Retina (tissue), 1 donor: Measurements from ENCODE around the gene MTNR1B.

Source experiments
- DNase-seq: peaks from one replicate; pipeline ENCODE4 v3.0.0-alpha.2; 2016

MTNR1B gene

GRCh38 chr11:92978271-92979111, 9.0 kb downstream of the MTNR1B start:
- DNase-seq: no peak

DNA sequence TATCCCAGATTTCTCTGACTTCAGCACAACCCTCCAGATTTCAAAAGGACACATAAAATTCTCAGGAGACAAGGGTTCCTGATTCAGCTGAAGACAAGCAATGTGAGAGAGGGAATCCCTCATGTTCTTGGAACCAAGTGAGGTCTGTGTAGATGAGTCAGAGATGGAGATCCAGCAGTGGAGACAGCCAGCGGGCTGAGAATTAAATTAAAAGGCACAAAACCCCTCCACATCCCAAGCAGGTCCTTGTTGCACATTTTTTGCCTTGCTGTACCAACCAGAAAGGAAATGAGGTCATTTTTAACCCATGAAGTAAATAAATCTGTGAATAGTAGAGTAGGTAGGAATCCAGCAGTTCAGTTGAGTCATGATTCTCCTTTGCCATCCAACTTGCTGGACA, 9.7 kb downstream of the MTNR1B start:
- no peak for DNase-seq

DNA sequence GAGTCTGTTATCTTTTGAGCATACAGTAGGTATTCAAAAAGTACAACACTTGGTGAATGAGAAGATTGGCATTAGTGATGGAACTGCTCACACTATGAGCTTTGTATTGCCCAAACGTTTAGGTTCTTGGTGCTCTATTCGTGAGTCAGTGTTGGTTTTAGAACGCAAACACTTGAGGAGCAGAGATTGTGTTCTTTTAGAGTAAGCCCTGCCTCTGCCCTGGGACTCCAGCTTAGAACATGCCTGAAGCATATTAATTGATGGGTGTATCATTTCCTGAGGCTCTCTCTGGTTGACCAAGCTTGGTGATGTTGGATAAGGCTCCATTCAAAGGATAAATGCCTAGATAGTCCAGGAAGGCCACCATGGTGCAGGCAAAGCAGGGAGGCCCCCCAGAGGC, 10.9 kb downstream of the MTNR1B start:
- DNase-seq: no peak

- DNase-seq: no peak
These were observed 12.1 kb downstream of the MTNR1B start for GRCh38 chr11:92981508-92982043.

- DNase-seq: no peak
These were observed 17.1 kb downstream of the MTNR1B start for GRCh38 chr11:92986585-92986984.

- DNase-seq: no peak
These were observed 23.6 kb downstream of the MTNR1B start for GRCh38 chr11:92993004-92993403.

DNA sequence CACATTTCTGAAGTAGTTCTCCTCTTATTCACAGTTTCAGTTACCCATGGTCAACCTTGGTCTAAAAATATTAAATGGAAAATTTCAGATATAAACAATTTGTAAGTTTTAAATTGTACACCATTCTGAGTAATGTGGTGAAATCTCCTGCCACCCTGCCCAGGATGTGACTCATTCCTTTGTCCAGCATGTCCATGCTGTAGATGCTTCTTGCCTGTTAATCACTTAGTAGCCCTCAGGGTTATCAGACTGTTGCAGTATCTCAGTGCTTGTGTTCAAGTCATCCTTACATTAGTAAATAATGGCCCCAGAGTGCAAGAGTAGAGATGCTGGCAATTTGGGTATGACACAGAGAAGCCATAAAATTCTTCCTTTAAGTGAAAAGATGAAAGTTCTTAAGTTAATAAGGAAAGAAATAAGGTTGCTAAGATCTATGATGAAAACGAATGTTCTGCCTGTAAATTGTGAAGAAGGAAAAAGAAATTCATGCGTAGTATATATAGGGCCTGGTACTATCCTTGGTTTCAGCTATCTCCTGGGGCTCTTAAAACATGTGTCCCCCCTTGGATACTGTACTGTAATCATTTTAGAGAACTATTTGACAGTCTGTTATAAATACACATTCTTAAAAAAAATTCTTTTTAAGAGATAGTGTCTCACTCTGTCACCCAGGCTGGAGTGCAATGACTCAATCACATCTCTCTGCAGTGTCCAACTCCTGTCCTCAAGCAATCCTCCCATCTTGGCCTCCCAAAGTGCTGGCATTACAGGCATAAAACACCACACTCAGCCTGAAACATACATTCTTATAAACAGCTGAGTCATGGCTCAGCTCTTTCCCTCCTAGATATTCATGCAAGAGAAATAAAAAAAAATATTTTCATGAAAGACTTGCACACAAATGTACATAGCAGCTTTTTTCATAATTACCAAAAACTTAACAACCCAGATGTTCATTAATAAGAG, 31.3 kb downstream of the MTNR1B start:
- DNase-seq: no peak

DNA sequence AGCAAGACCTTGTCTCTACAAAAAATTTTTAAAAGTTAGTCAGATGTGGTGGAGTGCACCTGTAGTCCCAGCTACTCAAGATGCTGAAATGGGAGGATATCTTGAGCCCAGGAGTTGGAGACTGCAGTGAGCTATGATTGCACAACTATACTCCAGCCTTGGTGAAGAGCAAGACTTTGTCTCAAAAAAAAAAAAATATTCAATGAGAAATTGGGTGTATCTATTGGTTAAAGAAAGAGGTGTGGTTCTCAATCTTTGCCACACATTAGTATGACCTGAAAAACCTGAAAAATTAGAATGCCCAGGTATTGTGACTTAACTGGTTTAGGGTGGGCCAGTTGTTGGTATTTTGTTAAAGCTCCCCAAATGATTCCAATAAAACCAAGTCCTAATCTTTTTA, 32.4 kb downstream of the MTNR1B start:
- DNase-seq: no peak

DNA sequence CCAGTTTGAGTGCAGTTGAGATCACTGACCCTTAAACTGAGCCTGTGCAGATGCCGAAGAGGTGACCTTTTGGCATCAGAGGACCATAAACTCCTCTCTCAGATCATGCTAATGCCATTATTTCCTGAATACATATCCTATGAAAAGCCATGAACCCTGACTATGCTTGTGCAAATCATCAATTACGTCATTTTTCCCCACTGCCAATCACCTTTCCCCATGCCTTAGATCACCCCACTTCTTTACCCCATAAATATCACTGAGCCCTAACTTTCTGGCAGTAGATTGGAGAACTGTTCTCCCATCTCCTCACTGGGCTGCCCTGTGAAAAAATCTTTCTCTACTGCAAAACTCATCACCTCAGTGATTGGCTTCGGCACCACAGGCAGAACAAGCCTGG, 32.9 kb downstream of the MTNR1B start:
- no peak for DNase-seq

- peak; percentile 10 for DNase-seq
These were observed 35.8 kb downstream of the MTNR1B start for GRCh38 chr11:93005239-93005638.

GRCh38 chr11:93013646-93014045, 44.2 kb downstream of the MTNR1B start:
- DNase-seq: no peak

DNA sequence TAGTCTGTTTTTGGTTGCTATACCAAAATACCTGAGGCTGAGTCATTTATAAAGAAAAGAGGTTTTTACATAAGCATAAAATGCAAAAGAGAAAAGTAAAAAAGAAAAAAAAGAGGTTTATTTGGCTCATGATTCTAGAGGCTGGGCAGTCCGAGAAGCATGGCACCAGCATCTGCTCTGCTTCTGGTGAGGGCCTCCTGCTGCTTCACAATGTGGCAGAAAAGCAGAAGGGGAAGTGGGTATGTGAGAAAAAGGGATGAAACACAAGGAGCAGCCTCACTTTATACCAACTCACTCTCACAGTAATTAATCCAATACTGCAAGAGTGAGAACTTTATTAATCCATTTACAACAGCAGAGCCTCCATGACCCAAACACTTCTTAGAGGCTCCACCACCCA, 47.1 kb downstream of the MTNR1B start:
- DNase-seq: no peak

- no peak for DNase-seq
These were observed 48.6 kb downstream of the MTNR1B start for GRCh38 chr11:93017821-93018690.

- no peak for DNase-seq
These were observed 51.0 kb downstream of the MTNR1B start for GRCh38 chr11:93020248-93021046.

DNA sequence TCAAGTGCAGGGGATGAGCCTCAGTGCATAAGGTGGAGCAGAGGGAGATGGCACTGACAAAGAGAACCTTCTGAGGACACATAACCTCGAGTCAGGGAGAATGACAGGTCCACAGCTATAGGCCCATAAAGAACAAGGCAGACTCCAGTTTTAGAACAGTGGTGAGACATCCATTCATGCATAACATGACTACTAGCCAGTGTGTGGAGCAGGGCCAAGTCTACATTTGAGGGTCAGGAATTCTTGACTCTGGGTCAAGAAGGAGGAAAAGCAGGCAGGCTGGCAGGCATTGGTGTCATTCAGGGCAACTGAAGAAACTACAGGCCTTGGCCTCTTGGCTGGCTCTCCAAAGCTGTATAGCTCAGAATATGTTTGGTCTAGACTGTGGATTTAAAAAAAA, 54.9 kb downstream of the MTNR1B start:
- DNase-seq: no peak

DNA sequence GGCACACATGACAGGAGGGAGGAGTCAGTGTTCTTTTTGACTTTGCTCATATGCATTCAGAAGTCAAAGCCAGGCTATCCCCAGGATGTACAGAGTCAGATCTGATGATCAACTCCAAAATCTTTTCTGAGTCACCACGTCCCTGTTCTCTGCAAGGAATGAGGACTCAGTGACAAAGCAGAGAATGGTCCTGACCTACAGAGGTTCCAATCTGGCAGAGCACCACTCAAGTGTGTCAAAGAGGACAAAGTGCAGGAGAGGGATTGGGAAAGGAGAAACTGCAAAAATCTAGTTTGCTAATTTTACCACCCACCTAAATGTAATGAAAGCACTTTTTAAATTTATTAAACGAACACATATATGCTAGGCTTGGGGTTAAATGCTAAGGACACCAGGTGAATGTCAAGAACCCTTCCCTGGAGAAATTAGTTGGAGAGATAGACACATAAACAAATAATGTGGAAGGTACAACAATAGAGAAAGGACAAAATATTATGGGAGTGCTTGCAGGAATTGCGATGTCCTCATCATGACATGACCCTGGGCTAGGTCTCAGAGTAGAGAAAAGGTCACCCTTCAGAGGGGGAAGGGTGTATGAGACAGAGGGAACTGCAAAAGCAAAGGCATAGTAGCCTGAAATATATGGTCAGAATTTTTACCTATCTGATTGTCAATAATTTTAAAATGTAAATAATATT, 56.3 kb downstream of the MTNR1B start:
- DNase-seq: no peak

- no peak for DNase-seq
These were observed 59.6 kb downstream of the MTNR1B start for GRCh38 chr11:93028960-93029522.

- no peak for DNase-seq
These were observed 61.9 kb downstream of the MTNR1B start for GRCh38 chr11:93031386-93031785.
